HCT116 (cell line): Measurements from ENCODE around the gene CDC42EP5. TPM values are rescaled to one million over a fixed set of nuclear protein-coding genes. Genes with fewer than 3 reads are reported as not detected.
"Not testable (repeated sequence)": the region's sequence is repeated elsewhere in the genome, so short reads cannot be mapped to it uniquely, and the experiment has no call there.

Source experiments
- ATAC-seq: fragments of 200-7000 bp; cut with Tn5 transposase; 2 replicates; pipeline ENCODE4 v1.9.1; 2020; ENCODE audit warnings: mild to moderate bottlenecking, moderate library complexity
- BruUV-seq: library from RNA; stranded (reverse); fragments of 400-500 nt; replicated peaks from 2 replicates; lab custom pipeline; 2021; lab: Mats Ljungman, UMichigan
- CTCF ChIA-PET: fragments of 300-600 bp; sonication (Branson Sonifier 250); formaldehyde crosslinking; loops from one replicate; lab custom pipeline; 2021; ENCODE audit warnings: antibody characterized with exemption; lab: Charles Lee
- POLR2A ChIA-PET: fragments of 300-600, 350-600 bp; sonication (Branson Sonifier 250); formaldehyde crosslinking; loops from one replicate; lab custom pipeline; 2021; ENCODE audit warnings: antibody characterized with exemption; lab: Charles Lee
- RAD21 ChIA-PET, 2 experiments: fragments of 300-600 bp; sonication (Branson Sonifier 250); formaldehyde crosslinking; loops; one replicate each; lab custom pipeline; 2023; ENCODE audit warnings: low total read pairs in 2 of 2; ENCODE audit not compliant: uncharacterized antibody in 2 of 2, unreplicated experiment in 2 of 2, low non-redundant PET in 1 of 2; lab: Charles Lee
- DNase-seq: peaks from one replicate; pipeline ENCODE4 v3.0.0-alpha.2; 2010; ENCODE audit warnings: low read depth, low spot score
- H2AFZ ChIP-seq: fragments of 200-600 bp; shearing (Covaris generic), sonication (generic); 2 replicates; pipeline ENCODE4 v1.6.1; 2017; ENCODE audit warnings: low read depth, mixed run types, mixed read lengths, antibody characterized with exemption, low read length; ENCODE audit not compliant: poor library complexity, severe bottlenecking
- H3K27ac ChIP-seq: 2 replicates; pipeline ENCODE4 v1.5.1; 2012; ENCODE audit warnings: low read depth, low read length
- H3K27me3 ChIP-seq: fragments of 200-600 bp; sonication (generic); 2 replicates; pipeline ENCODE4 v1.6.1; 2016; ENCODE audit warnings: mixed run types, low read length, mixed read lengths; ENCODE audit not compliant: insufficient read depth
- H3K36me3 ChIP-seq, 2 experiments: fragments of 200-500 bp in 1 of 2; fragments of 200-600 bp in 1 of 2; sonication (Bioruptor generic) in 1 of 2; sonication (generic) in 1 of 2; 2 replicates each; pipeline versions ENCODE4 v1.5.1 to v1.6.1; 2014 to 2016; ENCODE audit warnings: low read length in 2 of 2, inconsistent platforms in 1 of 2, mixed read lengths in 1 of 2, mixed run types in 1 of 2; ENCODE audit not compliant: insufficient read depth in 2 of 2, control insufficient read depth in 1 of 2
- H3K4me1 ChIP-seq, 2 experiments: fragments of 200-600 bp in 1 of 2; sonication (generic) in 1 of 2; 2 replicates each; pipeline versions ENCODE4 v1.5.1 to v1.6.1; 2012 to 2017; ENCODE audit warnings: low read length in 2 of 2, inconsistent platforms in 1 of 2, mild to moderate bottlenecking in 1 of 2, mixed read lengths in 1 of 2, mixed run types in 1 of 2, moderate library complexity in 1 of 2; ENCODE audit not compliant: insufficient read depth in 2 of 2, control insufficient read depth in 1 of 2
- H3K4me2 ChIP-seq: fragments of 200-600 bp; sonication (generic); 2 replicates; pipeline ENCODE4 v1.6.1; 2017; ENCODE audit warnings: mixed run types, low read length, mixed read lengths
- H3K4me3 ChIP-seq, 2 experiments: fragments of 200-600 bp in 1 of 2; sonication (generic) in 1 of 2; replicated peaks in 1 of 2; 2 replicates each; pipeline ENCODE4 v1.5.1; 2011 to 2016; ENCODE audit warnings: low read length in 2 of 2, control low read depth in 1 of 2, low read depth in 1 of 2, mild to moderate bottlenecking in 1 of 2, mixed read lengths in 1 of 2, mixed run types in 1 of 2
- H3K79me2 ChIP-seq: fragments of 200-600 bp; sonication (generic); 2 replicates; pipeline ENCODE4 v1.6.1; 2017; ENCODE audit warnings: mild to moderate bottlenecking, mixed run types, low read length, moderate library complexity, mixed read lengths; ENCODE audit not compliant: insufficient read depth
- H3K9ac ChIP-seq: fragments of 200-600 bp; sonication (generic); 2 replicates; pipeline ENCODE4 v1.6.1; 2016; ENCODE audit warnings: low read length, mixed read lengths
- H3K9me2 ChIP-seq: fragments of 200-600 bp; sonication (generic), shearing (Covaris generic); 2 replicates; pipeline ENCODE4 v1.6.1; 2017; ENCODE audit warnings: mixed run types, mild to moderate bottlenecking, moderate library complexity; ENCODE audit not compliant: insufficient read depth
- H3K9me3 ChIP-seq, 2 experiments: fragments of 200-500 bp in 1 of 2; fragments of 200-600 bp in 1 of 2; sonication (Bioruptor generic) in 1 of 2; sonication (generic) in 1 of 2; 2 replicates each; pipeline ENCODE4 v1.6.1; 2014 to 2017; ENCODE audit warnings: low read length in 2 of 2, mixed read lengths in 2 of 2, inconsistent platforms in 1 of 2, low read depth in 1 of 2, mild to moderate bottlenecking in 1 of 2, mixed run types in 1 of 2, moderate library complexity in 1 of 2; ENCODE audit not compliant: control insufficient read depth in 1 of 2, insufficient read depth in 1 of 2
- H4K20me1 ChIP-seq: fragments of 200-600 bp; sonication (generic), shearing (Covaris generic); 2 replicates; pipeline ENCODE4 v1.6.1; 2017; ENCODE audit warnings: mixed run types, mild to moderate bottlenecking, moderate library complexity; ENCODE audit not compliant: insufficient read depth
- ELF1 ChIP-seq: IDR thresholded peaks from 2 replicates; pipeline ENCODE4 v1.6.1; 2012; ENCODE audit warnings: low read depth, borderline replicate concordance
- intact Hi-C: fragments of 100-400 bp; cut with micrococcal nuclease; formaldehyde crosslinking; loops from 2 replicates; pipeline ENCODE4 v1.10.0; 2022
- total RNA-seq: library from RNA; stranded (reverse); gene quantifications from one replicate; pipeline ENCODE4 v1.2.1, GENCODE V29; 2021; ENCODE audit not compliant: unreplicated experiment
- TF ChIP-seq, protein P1 (sequence below), 3 experiments: fragments of 200-600 bp in 1 of 3; sonication (generic) in 1 of 3; IDR thresholded peaks in 2 of 3; conservative IDR thresholded peaks in 1 of 3; 2 replicates each; pipeline ENCODE4 v1.5.1; 2012 to 2017; ENCODE audit warnings: low read depth in 2 of 3, low read length in 2 of 3, antibody characterized with exemption in 1 of 3, borderline replicate concordance in 1 of 3, control low read depth in 1 of 3, mild to moderate bottlenecking in 1 of 3, mixed read lengths in 1 of 3, mixed run types in 1 of 3, moderate library complexity in 1 of 3; ENCODE audit not compliant: insufficient read depth in 1 of 3

The CDC42EP5 gene
- total RNA-seq, 1 experiment from 2014 or later: 0.64 TPM

DNA sequence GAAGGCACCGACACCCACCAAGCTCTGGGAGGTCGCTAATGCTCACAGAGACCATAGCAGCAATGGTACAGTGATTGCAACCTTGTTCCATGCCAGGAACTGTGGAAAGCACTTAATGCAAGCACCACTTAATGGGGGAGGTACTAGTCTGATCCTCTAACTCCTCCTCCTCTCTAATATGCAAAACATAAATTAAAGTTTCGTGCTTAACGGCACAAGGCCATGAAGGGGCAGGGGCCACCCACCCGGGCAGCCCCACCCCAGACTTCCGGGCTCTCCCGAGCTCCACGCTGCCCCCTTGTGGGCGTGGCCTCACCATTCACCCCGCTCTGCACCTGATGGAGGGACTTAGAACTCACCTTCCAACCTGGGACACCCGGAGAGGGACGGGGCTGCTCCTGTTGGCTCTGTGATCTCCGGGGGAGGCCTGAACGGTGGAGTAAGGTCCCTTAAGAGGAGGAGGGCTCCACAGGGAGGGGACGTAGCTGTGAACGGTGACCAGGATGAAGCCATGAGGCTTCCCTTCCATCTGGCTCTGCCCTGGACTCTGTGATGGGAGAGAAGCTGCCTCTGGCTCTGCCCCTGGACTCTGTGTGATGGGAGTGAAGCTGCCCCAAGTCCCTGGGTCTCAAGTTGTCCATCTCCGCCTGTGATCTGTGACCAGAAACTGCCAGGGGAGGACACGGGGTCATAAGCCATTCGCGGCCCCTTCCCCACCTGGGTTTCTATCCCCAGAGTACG is 36.3 kb upstream of the CDC42EP5 start:
- POLR2A ChIA-PET, BruUV-seq: not testable (repeated sequence)

DNA sequence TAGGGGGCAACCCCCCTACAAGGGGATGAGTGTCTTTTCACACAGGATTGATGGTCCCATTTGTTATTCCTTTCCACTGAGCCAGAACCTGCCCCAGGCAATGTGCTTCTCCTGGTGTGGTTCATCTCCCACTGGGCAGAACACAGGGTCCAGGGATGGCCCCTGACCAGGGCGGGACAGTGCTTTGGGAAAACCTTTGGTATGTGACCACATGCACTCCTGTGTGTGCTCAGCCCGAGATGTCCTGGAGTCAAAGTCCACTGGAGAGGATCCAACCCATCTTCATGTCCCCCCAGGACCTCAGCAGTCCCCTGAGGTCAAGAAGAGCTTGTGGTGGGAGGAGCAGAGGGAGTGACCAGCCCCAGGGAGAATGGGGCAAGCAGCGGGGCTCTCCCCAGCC is 35.4 kb upstream of the CDC42EP5 start:
- intact Hi-C loops, CTCF ChIA-PET, H3K27me3 ChIP-seq, BruUV-seq, H3K4me2 ChIP-seq, H4K20me1 ChIP-seq, H3K9ac ChIP-seq, RAD21 ChIA-PET, H3K4me3 ChIP-seq, H3K36me3 ChIP-seq, POLR2A ChIA-PET, H3K79me2 ChIP-seq, H3K27ac ChIP-seq, H3K9me3 ChIP-seq, ATAC-seq, H2AFZ ChIP-seq, DNase-seq, H3K9me2 ChIP-seq, H3K4me1 ChIP-seq: not testable (repeated sequence)

More for the DNA sequence above, 36.3 kb upstream of the CDC42EP5 start:
- H3K27me3 ChIP-seq, intact Hi-C loops, H2AFZ ChIP-seq, DNase-seq, RAD21 ChIA-PET, H3K4me1 ChIP-seq, H3K36me3 ChIP-seq, H3K9ac ChIP-seq, H3K9me3 ChIP-seq, H3K9me2 ChIP-seq, H4K20me1 ChIP-seq, H3K27ac ChIP-seq, H3K79me2 ChIP-seq, H3K4me3 ChIP-seq, H3K4me2 ChIP-seq: not testable (repeated sequence)
- ATAC-seq: peak; percentile 96
- TF ChIP-seq ELF1: 0 out of 2 replicates have a peak, but pooled peaks have one; percentile 19
- TF ChIP-seq, protein P1, sequence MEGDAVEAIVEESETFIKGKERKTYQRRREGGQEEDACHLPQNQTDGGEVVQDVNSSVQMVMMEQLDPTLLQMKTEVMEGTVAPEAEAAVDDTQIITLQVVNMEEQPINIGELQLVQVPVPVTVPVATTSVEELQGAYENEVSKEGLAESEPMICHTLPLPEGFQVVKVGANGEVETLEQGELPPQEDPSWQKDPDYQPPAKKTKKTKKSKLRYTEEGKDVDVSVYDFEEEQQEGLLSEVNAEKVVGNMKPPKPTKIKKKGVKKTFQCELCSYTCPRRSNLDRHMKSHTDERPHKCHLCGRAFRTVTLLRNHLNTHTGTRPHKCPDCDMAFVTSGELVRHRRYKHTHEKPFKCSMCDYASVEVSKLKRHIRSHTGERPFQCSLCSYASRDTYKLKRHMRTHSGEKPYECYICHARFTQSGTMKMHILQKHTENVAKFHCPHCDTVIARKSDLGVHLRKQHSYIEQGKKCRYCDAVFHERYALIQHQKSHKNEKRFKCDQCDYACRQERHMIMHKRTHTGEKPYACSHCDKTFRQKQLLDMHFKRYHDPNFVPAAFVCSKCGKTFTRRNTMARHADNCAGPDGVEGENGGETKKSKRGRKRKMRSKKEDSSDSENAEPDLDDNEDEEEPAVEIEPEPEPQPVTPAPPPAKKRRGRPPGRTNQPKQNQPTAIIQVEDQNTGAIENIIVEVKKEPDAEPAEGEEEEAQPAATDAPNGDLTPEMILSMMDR (IDR thresholded peaks at IDR 0.05 in 2 of 3, conservative IDR thresholded peaks at IDR 0.05 in 1 of 3; ENCODE audit: borderline replicate concordance in 1 of 3, insufficient read depth in 1 of 3, low read depth in 2 of 3, low read length in 2 of 3): 0 out of 6 replicates have a peak, but pooled peaks of 2 of the 3 experiments have one; percentile 7 to 12
- CTCF ChIA-PET: interaction anchor here (1.0 kb wide), 1 partner anchor 28 kb away, joined by 4 read pairs; no protein-coding TSS in a partner anchor
